Ectodermal cell (in vitro differentiated cells): ENCODE data around the gene ATAT1.

Experiments used
- H3K27ac ChIP-seq: 2 replicates; pipeline ENCODE4 v1.7.0; 2013; ENCODE audit warnings: mild to moderate bottlenecking, low read depth, low read length; ENCODE audit not compliant: insufficient read depth, poor library complexity, severe bottlenecking
- H3K27me3 ChIP-seq: 2 replicates; pipeline ENCODE4 v1.7.0; 2013; ENCODE audit warnings: mild to moderate bottlenecking, low read length; ENCODE audit not compliant: insufficient read depth, control insufficient read depth, poor library complexity, severe bottlenecking
- H3K36me3 ChIP-seq: one replicate; pipeline ENCODE4 v1.7.0; 2013; ENCODE audit warnings: low read length; ENCODE audit not compliant: control insufficient read depth, insufficient read depth
- H3K4me1 ChIP-seq: one replicate; pipeline ENCODE4 v1.7.0; 2013; ENCODE audit warnings: low read length; ENCODE audit not compliant: control insufficient read depth, insufficient read depth
- H3K4me3 ChIP-seq: 2 replicates; pipeline ENCODE4 v1.7.0; 2013; ENCODE audit warnings: low read depth, low read length, control low read depth; ENCODE audit not compliant: insufficient read depth
- H3K9me3 ChIP-seq: 2 replicates; pipeline ENCODE4 v1.7.0; 2013; ENCODE audit warnings: mild to moderate bottlenecking, low read length, moderate library complexity; ENCODE audit not compliant: control insufficient read depth
- WGBS, 2 experiments: methylation state at CpG; one replicate each; pipeline ENCODE4 v1.1.7; 2013; ENCODE audit warnings: missing lambda C conversion rate in 2 of 2; 5-methylcytosine and 5-hydroxymethylcytosine counted together

ATAT1 gene

DNA sequence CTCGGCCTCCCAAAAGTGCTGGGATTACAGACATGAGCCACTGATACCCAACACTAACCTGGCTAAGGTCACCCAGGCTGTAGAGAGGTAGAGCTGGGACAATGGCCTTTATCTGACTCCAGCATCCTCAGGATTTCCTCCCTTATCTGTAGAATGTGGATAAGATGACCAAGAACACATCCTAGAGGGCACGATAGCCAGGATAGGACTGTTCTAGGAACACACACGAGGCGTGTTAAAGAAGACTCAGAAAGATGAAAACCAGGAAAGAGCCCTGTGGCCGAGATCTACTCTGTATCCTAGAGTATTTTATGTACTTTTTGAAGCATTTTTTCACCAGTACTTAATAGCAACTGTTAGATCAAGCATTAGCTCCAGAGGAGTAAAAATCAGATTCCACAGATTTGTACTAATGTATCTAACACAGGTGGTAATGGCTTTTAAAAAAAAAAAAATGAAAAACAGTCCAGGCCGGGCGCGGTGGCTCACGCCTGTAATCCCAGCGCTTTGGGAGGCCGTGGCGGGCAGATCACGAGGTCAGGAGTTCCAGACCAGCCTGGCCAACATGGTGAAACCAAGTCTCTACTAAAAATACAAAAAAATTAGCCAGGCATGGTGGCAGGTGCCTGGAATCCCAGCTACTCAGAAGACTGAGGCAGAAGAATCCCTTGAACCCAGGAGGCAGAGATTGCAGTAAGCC, 26.9 kb upstream of the ATAT1 start:
- WGBS, 2 experiments: 95% methylated on average over 13 of the region's 13 CpGs
- no peaks in the 10 kb centered on the region for H3K9me3 ChIP-seq
- H3K4me1 ChIP-seq: no peaks in the 10 kb centered on the region
- peaks cover 45% of the 10 kb centered on the region for H3K36me3 ChIP-seq
- H3K27me3 ChIP-seq: no peaks in the 10 kb centered on the region
- H3K4me3 ChIP-seq: no peak overlapping the region
- peak overlapping the region; percentile 1 for H3K27ac ChIP-seq

- Histone ChIP-seq H3K27ac (no peak overlapping the region), H3K4me3 (no peak overlapping the region), H3K4me1 (no peaks in the 10 kb centered on the region), H3K9me3 (no peaks in the 10 kb centered on the region), H3K27me3 (no peaks in the 10 kb centered on the region), H3K36me3 (peaks cover 52% of the 10 kb centered on the region)
- 95% methylated on average over 10 of the region's 10 CpGs for WGBS, 2 experiments
Measured at GRCh38 chr6:30600451-30600961, 26.2 kb upstream of the ATAT1 start.

GRCh38 chr6:30601436-30601814, 25.2 kb upstream of the ATAT1 start:
- Histone ChIP-seq H3K27ac (no peak overlapping the region), H3K27me3 (no peaks in the 10 kb centered on the region), H3K36me3 (peaks cover 61% of the 10 kb centered on the region), H3K4me3 (no peak overlapping the region), H3K9me3 (no peaks in the 10 kb centered on the region), H3K4me1 (no peaks in the 10 kb centered on the region)
- 96 to 99% methylated on average over 6 of the region's 6 CpGs for WGBS, 2 experiments

GRCh38 chr6:30601815-30602641, 24.6 kb upstream of the ATAT1 start:
- Histone ChIP-seq H3K4me3 (no peak overlapping the region), H3K27ac (no peak overlapping the region), H3K4me1 (no peaks in the 10 kb centered on the region), H3K27me3 (no peaks in the 10 kb centered on the region), H3K36me3 (peaks cover 67% of the 10 kb centered on the region), H3K9me3 (no peaks in the 10 kb centered on the region)
- 95 to 96% methylated on average over 39 of the region's 39 CpGs for WGBS, 2 experiments

DNA sequence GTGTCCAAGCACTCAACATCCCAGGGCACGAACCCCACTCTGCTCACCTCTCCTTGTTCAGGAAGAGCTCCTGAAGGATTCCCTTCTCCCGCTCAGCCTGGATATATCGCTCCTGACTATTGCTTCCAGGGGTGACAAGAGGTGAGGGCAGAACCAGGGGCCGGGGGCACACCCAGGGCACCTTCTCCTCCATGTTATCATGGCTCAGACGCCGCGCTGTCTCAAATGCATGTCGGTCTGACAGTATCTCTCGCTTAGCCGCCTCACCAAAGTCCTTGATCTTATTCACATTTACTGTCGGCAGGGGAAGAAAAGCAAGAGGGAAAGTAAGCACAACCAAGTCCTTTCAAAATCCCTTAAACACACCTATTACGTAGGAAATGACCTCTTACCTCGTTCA, 22.7 kb upstream of the ATAT1 start:
- Histone ChIP-seq H3K4me1 (no peaks in the 10 kb centered on the region), H3K9me3 (no peaks in the 10 kb centered on the region), H3K27me3 (no peaks in the 10 kb centered on the region), H3K27ac (no peak overlapping the region), H3K4me3 (no peak overlapping the region), H3K36me3 (peaks cover 85% of the 10 kb centered on the region)
- WGBS, 2 experiments: 95 to 96% methylated on average over 13 of the region's 13 CpGs

DNA sequence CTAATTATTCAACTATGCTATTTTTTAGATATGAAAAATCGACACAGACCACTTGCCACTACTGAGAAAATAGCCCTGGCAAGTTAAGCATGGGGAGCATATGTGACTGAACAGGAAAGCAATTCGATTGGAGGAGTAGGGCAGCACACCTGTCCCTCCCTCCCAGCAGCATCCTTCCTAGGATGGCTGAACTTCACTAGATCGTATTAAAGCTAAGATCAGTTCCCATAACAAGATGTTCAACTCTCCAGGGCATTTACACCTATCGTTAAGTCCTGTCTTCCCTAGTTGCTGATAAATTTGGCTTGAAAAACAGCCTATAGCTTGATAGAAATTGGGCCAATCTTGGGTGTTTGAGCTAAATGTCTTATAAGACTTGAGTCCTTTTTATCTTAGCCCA, 16.6 kb upstream of the ATAT1 start:
- peaks cover 38% of the 10 kb centered on the region for H3K36me3 ChIP-seq
- no peaks in the 10 kb centered on the region for H3K9me3 ChIP-seq
- H3K27me3 ChIP-seq: no peaks in the 10 kb centered on the region
- peaks cover 14% of the 10 kb centered on the region for H3K4me1 ChIP-seq
- H3K4me3 ChIP-seq: no peak overlapping the region
- WGBS, 2 experiments: 93 to 97% methylated on average over 4 of the region's 4 CpGs
- H3K27ac ChIP-seq: no peak overlapping the region

- Histone ChIP-seq H3K4me3 (no peak overlapping the region), H3K36me3 (peaks cover 26% of the 10 kb centered on the region), H3K27ac (no peak overlapping the region), H3K4me1 (peaks cover 14% of the 10 kb centered on the region), H3K27me3 (no peaks in the 10 kb centered on the region), H3K9me3 (no peaks in the 10 kb centered on the region)
- WGBS, 2 experiments: 89 to 90% methylated on average over 9 of the region's 9 CpGs
Measured at GRCh38 chr6:30611150-30611855, 15.4 kb upstream of the ATAT1 start.

GRCh38 chr6:30611856-30612194, 14.8 kb upstream of the ATAT1 start:
- Histone ChIP-seq H3K27me3 (no peaks in the 10 kb centered on the region), H3K36me3 (peaks cover 21% of the 10 kb centered on the region), H3K4me3 (no peak overlapping the region), H3K9me3 (no peaks in the 10 kb centered on the region), H3K4me1 (peaks cover 14% of the 10 kb centered on the region), H3K27ac (no peak overlapping the region)
- 89 to 100% methylated on average over 2 of the region's 2 CpGs for WGBS, 2 experiments

DNA sequence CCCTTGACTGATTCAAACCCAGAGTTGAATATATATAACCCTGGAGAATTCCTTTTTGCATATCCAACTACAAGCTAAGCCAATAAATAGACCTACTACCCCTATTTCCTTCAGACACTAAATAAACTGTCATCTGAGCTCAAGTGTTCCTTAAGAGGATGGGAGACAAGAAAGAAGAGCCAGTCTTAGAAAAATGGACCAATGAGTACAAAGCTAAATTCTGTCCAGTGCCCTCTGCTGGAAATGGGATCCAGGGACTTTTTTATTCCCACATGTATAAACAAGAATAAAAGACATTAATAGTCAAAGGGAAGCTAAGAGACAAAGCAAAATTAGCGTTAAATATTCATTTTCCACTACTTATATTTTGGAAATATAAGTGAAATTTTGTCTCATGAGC, 14.5 kb upstream of the ATAT1 start:
- H3K4me1 ChIP-seq: peaks cover 14% of the 10 kb centered on the region
- H3K27me3 ChIP-seq: no peaks in the 10 kb centered on the region
- no peaks in the 10 kb centered on the region for H3K9me3 ChIP-seq
- no peak overlapping the region for H3K4me3 ChIP-seq
- no peak overlapping the region for H3K27ac ChIP-seq
- peaks cover 18% of the 10 kb centered on the region for H3K36me3 ChIP-seq
- WGBS, 2 experiments: 100% methylated on average over 1 of the region's 1 CpG; no CpG with 5 or more reads in 1 of the 2 experiments

DNA sequence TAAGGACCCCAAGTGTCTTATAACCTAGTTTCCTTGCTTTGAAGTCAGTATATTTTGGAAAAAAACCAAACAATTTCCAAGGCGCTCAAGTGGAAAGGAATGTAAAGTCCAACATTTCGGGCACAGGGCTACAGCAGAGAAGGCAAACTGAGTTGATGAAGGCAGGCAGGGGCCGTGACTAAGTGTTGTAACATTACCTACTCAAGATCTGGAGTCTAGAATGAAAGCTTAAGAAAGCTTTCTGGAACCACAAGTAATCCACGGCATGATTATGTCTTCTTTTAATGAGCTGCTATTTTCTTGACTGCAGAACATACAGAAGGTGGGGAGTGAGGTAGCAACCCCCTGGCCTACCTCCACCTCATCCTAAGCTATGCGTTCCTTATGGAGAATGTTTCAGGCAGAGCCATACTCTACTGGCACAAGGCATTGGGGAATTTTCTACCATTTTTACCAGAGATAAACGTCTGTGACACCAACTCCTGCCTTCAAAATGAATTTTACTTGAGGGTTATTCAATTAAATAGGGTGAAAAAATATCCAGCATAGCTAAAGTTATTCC, 13.9 kb upstream of the ATAT1 start:
- WGBS, 2 experiments: 79 to 89% methylated on average over 6 of the region's 6 CpGs
- peaks cover 12% of the 10 kb centered on the region for H3K36me3 ChIP-seq
- H3K27ac ChIP-seq: no peak overlapping the region

More for the DNA sequence above, 13.9 kb upstream of the ATAT1 start:
- H3K9me3 ChIP-seq: no peaks in the 10 kb centered on the region
- peaks cover 14% of the 10 kb centered on the region for H3K4me1 ChIP-seq
- no peaks in the 10 kb centered on the region for H3K27me3 ChIP-seq
- H3K4me3 ChIP-seq: no peak overlapping the region
